Neural cell (in vitro differentiated cells): ENCODE results near the gene GBP2. TPM values are rescaled to one million over a fixed set of nuclear protein-coding genes. Genes with fewer than 3 reads are reported as not detected.

ENCODE experiments used
- H2AFZ ChIP-seq: fragments of 200-600, 300-800 bp; sonication (generic), shearing (Covaris generic); 2 replicates; pipeline ENCODE4 v1.6.0; 2014; ENCODE audit warnings: low read depth, mild to moderate bottlenecking, antibody characterized with exemption, low read length, moderate library complexity
- H3F3A ChIP-seq: fragments of 200-600 bp; shearing (Covaris generic); 2 replicates; pipeline ENCODE4 v1.6.1; 2016; ENCODE audit warnings: mild to moderate bottlenecking, moderate library complexity, mixed read lengths, antibody characterized with exemption, low read length; ENCODE audit not compliant: insufficient read depth, poor library complexity, severe bottlenecking
- H3K27ac ChIP-seq: fragments of 200-600, 300-800 bp; sonication (generic), shearing (Covaris generic); 2 replicates; pipeline ENCODE4 v1.5.1; 2014; ENCODE audit warnings: mild to moderate bottlenecking, low read length, moderate library complexity
- H3K27me3 ChIP-seq: fragments of 300-800, 200-600 bp; sonication (generic), shearing (Covaris generic); 2 replicates; pipeline ENCODE4 v1.6.0; 2014; ENCODE audit warnings: mild to moderate bottlenecking, low read depth, low read length, moderate library complexity; ENCODE audit not compliant: insufficient read depth
- H3K36me3 ChIP-seq: fragments of 300-800, 200-600 bp; sonication (generic), shearing (Covaris generic); 2 replicates; pipeline ENCODE4 v1.5.1; 2014; ENCODE audit warnings: mild to moderate bottlenecking, antibody characterized with exemption, low read length, moderate library complexity; ENCODE audit not compliant: insufficient read depth
- H3K4me2 ChIP-seq: fragments of 300-800, 200-600 bp; sonication (generic), shearing (Covaris generic); 2 replicates; pipeline ENCODE4 v1.6.0; 2014; ENCODE audit warnings: mild to moderate bottlenecking, low read length
- H3K4me3 ChIP-seq: fragments of 300-800, 200-600 bp; sonication (generic), shearing (Covaris generic); 2 replicates; pipeline ENCODE4 v1.5.1; 2014; ENCODE audit warnings: mild to moderate bottlenecking, low read length, moderate library complexity
- H3K79me2 ChIP-seq: fragments of 200-600 bp; shearing (Covaris generic); replicated peaks from 2 replicates; pipeline ENCODE4 v1.6.0; 2014; ENCODE audit warnings: mild to moderate bottlenecking, low read length, moderate library complexity; ENCODE audit not compliant: insufficient read depth
- H3K9ac ChIP-seq: fragments of 300-800, 200-600 bp; sonication (generic), shearing (Covaris generic); 2 replicates; pipeline ENCODE4 v1.6.1; 2016; ENCODE audit warnings: mild to moderate bottlenecking, low read length, mixed read lengths
- H3K9me2 ChIP-seq: fragments of 200-600 bp; shearing (Covaris generic); 2 replicates; pipeline ENCODE4 v1.6.1; 2016; ENCODE audit warnings: mild to moderate bottlenecking, low read length, mixed read lengths; ENCODE audit not compliant: insufficient read depth
- H3K9me3 ChIP-seq: fragments of 200-600, 300-800 bp; sonication (generic), shearing (Covaris generic); 2 replicates; pipeline ENCODE4 v1.6.1; 2016; ENCODE audit warnings: mild to moderate bottlenecking, mixed run types, low read length, moderate library complexity, mixed read lengths
- H4K20me1 ChIP-seq: fragments of 200-600 bp; shearing (Covaris generic); 2 replicates; pipeline ENCODE4 v1.6.1; 2016; ENCODE audit warnings: mild to moderate bottlenecking, mixed run types; ENCODE audit not compliant: insufficient read depth
- CTCF ChIP-seq: fragments of 450-650 bp; IDR thresholded peaks from 2 replicates; pipeline ENCODE4 v1.5.1; 2014; ENCODE audit warnings: antibody characterized with exemption, mild to moderate bottlenecking, moderate library complexity; ENCODE audit not compliant: poor library complexity, severe bottlenecking
- EP300 ChIP-seq: fragments of 450-650 bp; conservative IDR thresholded peaks from 2 replicates; pipeline ENCODE4 v1.6.1; 2014; ENCODE audit warnings: antibody characterized with exemption, mild to moderate bottlenecking, moderate library complexity; ENCODE audit not compliant: poor library complexity, severe bottlenecking
- EZH2 ChIP-seq: fragments of 200-600, 300-800 bp; shearing (Covaris generic), sonication (generic); IDR thresholded peaks from 2 replicates; pipeline ENCODE4 v1.6.1; 2014; ENCODE audit warnings: antibody characterized with exemption, low read length, borderline replicate concordance, mild to moderate bottlenecking; ENCODE audit not compliant: insufficient read depth, poor library complexity, severe bottlenecking
- MXI1 ChIP-seq: fragments of 450-650 bp; conservative IDR thresholded peaks from 2 replicates; pipeline ENCODE4 v1.6.1; 2014; ENCODE audit warnings: antibody characterized with exemption, mild to moderate bottlenecking; ENCODE audit not compliant: poor library complexity, severe bottlenecking
- POLR2AphosphoS5 ChIP-seq: IDR thresholded peaks from 2 replicates; pipeline ENCODE4 v1.6.1; 2012
- RAD21 ChIP-seq: fragments of 450-650 bp; conservative IDR thresholded peaks from 2 replicates; pipeline ENCODE4 v1.6.1; 2014; ENCODE audit warnings: antibody characterized with exemption, mild to moderate bottlenecking, moderate library complexity
- REST ChIP-seq: IDR thresholded peaks from 2 replicates; pipeline ENCODE4 v1.6.1; 2012; ENCODE audit warnings: borderline replicate concordance
- SMC3 ChIP-seq: fragments of 450-650 bp; conservative IDR thresholded peaks from 2 replicates; pipeline ENCODE4 v1.6.1; 2014; ENCODE audit warnings: antibody characterized with exemption, mild to moderate bottlenecking, moderate library complexity; ENCODE audit not compliant: poor library complexity
- TAF1 ChIP-seq: IDR thresholded peaks from 2 replicates; pipeline ENCODE4 v1.6.1; 2012; ENCODE audit warnings: low read depth
- polyA plus RNA-seq: library from polyadenylated mRNA; depleted of rRNA; stranded (reverse); fragments of >200 nt; gene quantifications from 2 replicates; pipeline ENCODE4 v1.2.3, GENCODE V29; 2014

Gene GBP2
- polyA plus RNA-seq, 1 donor from 2014 or later, result not detected

GRCh38 chr1:89089962-89090361, 36.0 kb downstream of the GBP2 start:
- Histone ChIP-seq H3K9me3 (no peaks in the 10 kb centered on the region), H3K4me2 (no peak overlapping the region), H3K79me2 (no peaks in the 10 kb centered on the region)

GRCh38 chr1:89088572-89088971, 37.3 kb downstream of the GBP2 start:
- no peaks in the 10 kb centered on the region for H3K27me3 ChIP-seq
- no peaks in the 10 kb centered on the region for H3K79me2 ChIP-seq
- H3K27ac ChIP-seq, result no peak overlapping the region
- H3K9ac ChIP-seq, result no peak overlapping the region
- H3F3A ChIP-seq, result no peaks in the 10 kb centered on the region
- H3K4me2 ChIP-seq, result no peak overlapping the region
- no peaks in the 10 kb centered on the region for H3K9me3 ChIP-seq
- no peaks in the 10 kb centered on the region for H4K20me1 ChIP-seq
- H3K9me2 ChIP-seq, result no peaks in the 10 kb centered on the region
- H3K36me3 ChIP-seq, result no peaks in the 10 kb centered on the region
- no peak overlapping the region for H2AFZ ChIP-seq
- H3K4me3 ChIP-seq, result no peak overlapping the region
- TF ChIP-seq POLR2AphosphoS5 (no peak), CTCF (no peak), MXI1 (no peak), TAF1 (no peak), EP300 (no peak), SMC3 (no peak), RAD21 (no peak), REST (no peak)

More at GRCh38 chr1:89089962-89090361, 36.0 kb downstream of the GBP2 start:
- Histone ChIP-seq H3K9ac (no peak overlapping the region), H3F3A (no peaks in the 10 kb centered on the region), H3K36me3 (no peaks in the 10 kb centered on the region), H3K4me3 (no peak overlapping the region), H3K27ac (no peak overlapping the region), H4K20me1 (no peaks in the 10 kb centered on the region), H2AFZ (no peak overlapping the region), H3K27me3 (no peaks in the 10 kb centered on the region), H3K9me2 (no peaks in the 10 kb centered on the region)
- TF ChIP-seq REST (no peak), POLR2AphosphoS5 (no peak), SMC3 (no peak), RAD21 (no peak), TAF1 (no peak), CTCF (no peak), EP300 (no peak), EZH2 (no peak)
